ENCODE measurements around the gene CALHM3. TPM values are rescaled to one million over a fixed set of nuclear protein-coding genes. Genes with fewer than 3 reads are reported as not detected.
"Not testable (repeated sequence)": the region's sequence is repeated elsewhere in the genome, so short reads cannot be mapped to it uniquely, and the experiment has no call there.

CALHM3 gene
- total RNA-seq, 5 donors from 2014 or later (not counting 1 experiment from before 2014, with no cell fraction given), result not detected

GRCh38 chr10:103503777-103504176 lies 24.7 kb upstream of the CALHM3 start:
- H3K9me3 Mint-ChIP-seq; H3K27ac ChIP-seq (ENCODE audit: low read length); H3K36me3 ChIP-seq (ENCODE audit: control insufficient read depth in 2 of 2, extremely low read depth in 1 of 2, insufficient read depth in 1 of 2, low read length in 1 of 2); H3K9me3 ChIP-seq; H3K36me3 Mint-ChIP-seq; DNase-seq; H3K27ac Mint-ChIP-seq; H3K4me3 ChIP-seq (ENCODE audit: control insufficient read depth in 1 of 2, extremely low read depth in 1 of 2, low read length in 1 of 2); ATAC-seq (replicated peaks in 1 of 4); H3K4me3 Mint-ChIP-seq: not testable (repeated sequence)
- Mint-ChIP-seq H3K4me1 (peaks cover 7 to 11% (median 10%) of the 10 kb centered on the region in 3 donors), H3K27me3 (peaks cover 21 to 32% of the 10 kb centered on the region in 2 donors)
- 75% methylated on average over 2 of the region's 6 CpGs for WGBS (ENCODE audit: insufficient coverage)
- CTCF ChIA-PET, result interaction anchor here in 1 of 2 donors (0.9 kb wide), 1 partner anchor 18 kb away, joined by 4 read pairs; no protein-coding TSS in a partner anchor
- POLR2A ChIA-PET, result interaction anchor here in 1 of 2 donors (0.6 kb wide), 1 partner anchor 28 kb away, joined by 7 read pairs; no protein-coding TSS in a partner anchor
- Histone ChIP-seq H3K4me1 (ENCODE audit: control insufficient read depth in 1 of 2, extremely low read depth in 1 of 2, insufficient read depth in 2 of 2, low read length in 2 of 2) (peaks cover 0 to 21% of the 10 kb centered on the region in 2 experiments), H3K27me3 (replicated peaks in 1 of 2; ENCODE audit: control insufficient read depth in 2 of 2, extremely low read depth in 1 of 2, insufficient read depth in 2 of 2, low read length in 1 of 2) (peaks cover 0 to 58% of the 10 kb centered on the region in 2 experiments)

- H3K4me1 ChIP-seq (ENCODE audit: control insufficient read depth in 1 of 2, extremely low read depth in 1 of 2, insufficient read depth in 2 of 2, low read length in 2 of 2), result peaks cover 0 to 21% of the 10 kb centered on the region in 2 experiments
- H3K4me3 ChIP-seq (ENCODE audit: control insufficient read depth in 1 of 2, extremely low read depth in 1 of 2, low read length in 1 of 2), result no peak overlapping the region
- no peak overlapping the region for H3K4me3 Mint-ChIP-seq
- H3K9me3 ChIP-seq, result no peaks in the 10 kb centered on the region
- peaks cover 21 to 32% of the 10 kb centered on the region in 2 donors for H3K27me3 Mint-ChIP-seq
- POLR2A ChIA-PET, result interaction anchor here in 1 of 2 donors (0.6 kb wide), 1 partner anchor 28 kb away, joined by 7 read pairs; no protein-coding TSS in a partner anchor
- H3K9me3 Mint-ChIP-seq, result no peaks in the 10 kb centered on the region
- no peak overlapping the region for H3K27ac Mint-ChIP-seq
- no peaks in the 10 kb centered on the region for H3K36me3 ChIP-seq (ENCODE audit: control insufficient read depth in 2 of 2, extremely low read depth in 1 of 2, insufficient read depth in 1 of 2, low read length in 1 of 2)
- 82% methylated on average over 11 of the region's 13 CpGs for WGBS (ENCODE audit: insufficient coverage)
- no peak overlapping the region for H3K27ac ChIP-seq (ENCODE audit: low read length)
- DNase-seq (no peak), ATAC-seq (replicated peaks in 1 of 4) (no peak)
- H3K4me1 Mint-ChIP-seq, result peaks cover 7 to 11% (median 10%) of the 10 kb centered on the region in 3 donors
- H3K36me3 Mint-ChIP-seq, result no peaks in the 10 kb centered on the region
- H3K27me3 ChIP-seq (replicated peaks in 1 of 2; ENCODE audit: control insufficient read depth in 2 of 2, extremely low read depth in 1 of 2, insufficient read depth in 2 of 2, low read length in 1 of 2), result peaks cover 0 to 51% of the 10 kb centered on the region in 2 experiments
- CTCF ChIA-PET, result interaction anchor here (0.5 to 0.9 kb wide), 2 partner anchors 17 to 29 kb away, joined by 4 read pairs; no protein-coding TSS in a partner anchor
Observed at GRCh38 chr10:103502849-103503660, 24.0 kb upstream of the CALHM3 start.

DNA sequence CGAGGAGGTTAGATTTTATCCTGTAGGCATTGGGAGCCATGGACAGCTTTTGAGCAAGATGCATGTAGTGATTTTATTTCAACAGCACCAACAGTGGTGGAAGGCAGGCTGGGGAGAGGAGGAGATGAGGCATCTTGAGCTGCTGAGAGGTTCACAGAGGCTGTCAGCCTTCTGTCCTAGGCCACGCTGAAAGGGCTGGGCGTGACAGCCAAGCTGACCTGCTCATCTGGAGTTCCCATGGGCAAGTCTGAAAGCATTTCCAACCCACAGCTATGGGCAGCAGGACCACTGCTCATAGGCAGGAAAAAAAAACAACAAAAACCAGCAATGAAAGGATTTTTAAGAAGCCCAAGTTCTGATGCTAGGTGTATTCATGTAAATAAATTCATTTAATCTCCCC lies 22.1 kb upstream of the CALHM3 start:
- H3K27ac ChIP-seq (ENCODE audit: low read length), result no peak overlapping the region
- no peaks in the 10 kb centered on the region for H3K9me3 Mint-ChIP-seq
- no peak overlapping the region for H3K27ac Mint-ChIP-seq
- no peaks in the 10 kb centered on the region for H3K36me3 ChIP-seq (ENCODE audit: control insufficient read depth in 2 of 2, extremely low read depth in 1 of 2, insufficient read depth in 1 of 2, low read length in 1 of 2)
- H3K4me3 ChIP-seq (ENCODE audit: control insufficient read depth in 1 of 2, extremely low read depth in 1 of 2, low read length in 1 of 2), result no peak overlapping the region
- H3K9me3 ChIP-seq, result no peaks in the 10 kb centered on the region
- H3K4me1 Mint-ChIP-seq, result peaks cover 7 to 11% (median 10%) of the 10 kb centered on the region in 3 donors
- DNase-seq (no peak), ATAC-seq (replicated peaks in 1 of 4) (no peak)
- 83% methylated on average over 1 of the region's 3 CpGs for WGBS (ENCODE audit: insufficient coverage)
- POLR2A ChIA-PET, result no interaction called here
- peaks cover 0 to 40% of the 10 kb centered on the region in 2 experiments for H3K27me3 ChIP-seq (replicated peaks in 1 of 2; ENCODE audit: control insufficient read depth in 2 of 2, extremely low read depth in 1 of 2, insufficient read depth in 2 of 2, low read length in 1 of 2)
- peaks cover 29 to 30% of the 10 kb centered on the region in 2 donors for H3K27me3 Mint-ChIP-seq
- no peaks in the 10 kb centered on the region for H3K36me3 Mint-ChIP-seq
- CTCF ChIA-PET, result interaction anchor here (0.6 to 0.9 kb wide), 2 partner anchors 15 to 597 kb away, joined by 3 read pairs; no protein-coding TSS in a partner anchor
- H3K4me1 ChIP-seq (ENCODE audit: control insufficient read depth in 1 of 2, extremely low read depth in 1 of 2, insufficient read depth in 2 of 2, low read length in 2 of 2), result peaks cover 0 to 21% of the 10 kb centered on the region in 2 experiments
- H3K4me3 Mint-ChIP-seq, result no peak overlapping the region

GRCh38 chr10:103500481-103500880 lies 21.4 kb upstream of the CALHM3 start:
- no peak overlapping the region for H3K27ac Mint-ChIP-seq
- Histone ChIP-seq H3K27ac (ENCODE audit: low read length) (no peak overlapping the region), H3K36me3 (ENCODE audit: control insufficient read depth in 2 of 2, extremely low read depth in 1 of 2, insufficient read depth in 1 of 2, low read length in 1 of 2) (no peaks in the 10 kb centered on the region), H3K9me3 (no peaks in the 10 kb centered on the region), H3K4me3 (ENCODE audit: control insufficient read depth in 1 of 2, extremely low read depth in 1 of 2, low read length in 1 of 2) (no peak overlapping the region), H3K4me1 (ENCODE audit: control insufficient read depth in 1 of 2, extremely low read depth in 1 of 2, insufficient read depth in 2 of 2, low read length in 2 of 2) (peaks cover 0 to 14% of the 10 kb centered on the region in 2 experiments), H3K27me3 (replicated peaks in 1 of 2; ENCODE audit: control insufficient read depth in 2 of 2, extremely low read depth in 1 of 2, insufficient read depth in 2 of 2, low read length in 1 of 2) (peaks cover 0 to 38% of the 10 kb centered on the region in 2 experiments)
- peaks cover 7 to 11% (median 10%) of the 10 kb centered on the region in 3 donors for H3K4me1 Mint-ChIP-seq
- H3K27me3 Mint-ChIP-seq, result peaks cover 36% of the 10 kb centered on the region in 2 donors
- no peak for DNase-seq
- no peak for ATAC-seq (replicated peaks in 1 of 4)
- H3K36me3 Mint-ChIP-seq, result no peaks in the 10 kb centered on the region
- ChIA-PET CTCF (no interaction called here), POLR2A (no interaction called here)
- no peak overlapping the region for H3K4me3 Mint-ChIP-seq
- H3K9me3 Mint-ChIP-seq, result no peaks in the 10 kb centered on the region
- 46% methylated on average over 2 of the region's 6 CpGs for WGBS (ENCODE audit: insufficient coverage)

GRCh38 chr10:103499881-103500280 lies 20.8 kb upstream of the CALHM3 start:
- ChIA-PET CTCF (interaction anchor here (0.6 to 1.0 kb wide), 2 partner anchors 85 to 196 kb away, joined by 3 to 9 read pairs; no protein-coding TSS in a partner anchor), POLR2A (no interaction called here)
- Mint-ChIP-seq H3K36me3 (no peaks in the 10 kb centered on the region), H3K4me3 (no peak overlapping the region), H3K4me1 (peaks cover 7 to 11% (median 10%) of the 10 kb centered on the region in 3 donors), H3K27me3 (peaks cover 41 to 42% of the 10 kb centered on the region in 2 donors), H3K9me3 (no peaks in the 10 kb centered on the region), H3K27ac (no peak overlapping the region)
- H3K4me3 ChIP-seq (ENCODE audit: control insufficient read depth in 1 of 2, extremely low read depth in 1 of 2, low read length in 1 of 2), result no peak overlapping the region
- 63% methylated on average over 4 of the region's 7 CpGs for WGBS (ENCODE audit: insufficient coverage)
- no peaks in the 10 kb centered on the region for H3K9me3 ChIP-seq
- H3K36me3 ChIP-seq (ENCODE audit: control insufficient read depth in 2 of 2, extremely low read depth in 1 of 2, insufficient read depth in 1 of 2, low read length in 1 of 2), result no peaks in the 10 kb centered on the region
- DNase-seq (no peak), ATAC-seq (replicated peaks in 1 of 4) (no peak)
- H3K27ac ChIP-seq (ENCODE audit: low read length), result no peak overlapping the region
- peaks cover under 1 to 42% of the 10 kb centered on the region in 2 experiments for H3K27me3 ChIP-seq (replicated peaks in 1 of 2; ENCODE audit: control insufficient read depth in 2 of 2, extremely low read depth in 1 of 2, insufficient read depth in 2 of 2, low read length in 1 of 2)
- peaks cover 0 to 10% of the 10 kb centered on the region in 2 experiments for H3K4me1 ChIP-seq (ENCODE audit: control insufficient read depth in 1 of 2, extremely low read depth in 1 of 2, insufficient read depth in 2 of 2, low read length in 2 of 2)

GRCh38 chr10:103498936-103499638 lies 20.0 kb upstream of the CALHM3 start:
- Mint-ChIP-seq H3K9me3 (no peaks in the 10 kb centered on the region), H3K36me3 (no peaks in the 10 kb centered on the region), H3K4me1 (peaks cover 1 to 8% (median 7%) of the 10 kb centered on the region in 3 donors), H3K27ac (no peak overlapping the region), H3K4me3 (no peak overlapping the region), H3K27me3 (peaks cover 42 to 47% of the 10 kb centered on the region in 2 donors)
- CTCF ChIA-PET, result interaction anchor here (0.6 to 1.0 kb wide), 2 partner anchors 85 to 197 kb away, joined by 3 to 9 read pairs; no protein-coding TSS in a partner anchor
- POLR2A ChIA-PET, result no interaction called here
- no peak for DNase-seq
- H3K4me1 ChIP-seq (ENCODE audit: control insufficient read depth in 1 of 2, extremely low read depth in 1 of 2, insufficient read depth in 2 of 2, low read length in 2 of 2), result peaks cover 0 to 9% of the 10 kb centered on the region in 2 experiments
- H3K9me3 ChIP-seq, result no peaks in the 10 kb centered on the region
- no peak overlapping the region for H3K4me3 ChIP-seq (ENCODE audit: control insufficient read depth in 1 of 2, extremely low read depth in 1 of 2, low read length in 1 of 2)
- ATAC-seq (replicated peaks in 1 of 4), result no peak
- H3K27me3 ChIP-seq (replicated peaks in 1 of 2; ENCODE audit: control insufficient read depth in 2 of 2, extremely low read depth in 1 of 2, insufficient read depth in 2 of 2, low read length in 1 of 2), result peaks cover 3 to 50% of the 10 kb centered on the region in 2 experiments
- no peak overlapping the region for H3K27ac ChIP-seq (ENCODE audit: low read length)
- no peaks in the 10 kb centered on the region for H3K36me3 ChIP-seq (ENCODE audit: control insufficient read depth in 2 of 2, extremely low read depth in 1 of 2, insufficient read depth in 1 of 2, low read length in 1 of 2)
- WGBS (ENCODE audit: insufficient coverage), result no CpG with 5 or more reads among the region's 5 CpGs
